ENCODE measurements around the gene PTPN23. TPM values are rescaled to one million over a fixed set of nuclear protein-coding genes. Genes with fewer than 3 reads are reported as not detected.

The PTPN23 gene
- total and polyA plus RNA-seq, 2 of the 13 experiments (the other 11 are each of a cell fraction or from before 2014, with no cell fraction given): 2.3 to 3.7 TPM

DNA sequence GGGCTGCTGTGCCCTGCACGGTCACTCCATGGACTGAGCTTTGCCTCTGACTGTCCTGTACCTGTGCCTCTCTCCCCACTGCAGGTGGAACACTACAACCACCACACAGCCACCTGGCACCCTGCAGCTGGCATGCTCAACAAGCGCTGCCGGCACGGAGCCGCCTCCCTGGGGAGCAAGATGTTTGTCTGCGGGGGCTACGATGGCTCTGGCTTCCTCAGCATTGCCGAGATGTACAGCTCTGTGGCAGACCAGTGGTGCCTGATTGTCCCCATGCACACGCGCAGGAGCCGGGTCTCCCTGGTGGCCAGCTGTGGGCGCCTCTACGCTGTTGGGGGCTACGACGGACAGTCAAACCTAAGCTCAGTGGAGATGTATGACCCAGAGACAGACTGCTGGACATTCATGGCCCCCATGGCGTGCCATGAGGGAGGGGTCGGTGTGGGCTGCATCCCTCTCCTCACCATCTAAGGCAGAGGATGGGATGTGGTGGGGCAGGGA lies 37.3 kb upstream of the PTPN23 start:
- Histone ChIP-seq H4K20me1 (ENCODE audit: insufficient read depth, low read length) (no peaks in the 10 kb centered on the region), H3K27ac (ENCODE audit: extremely low read length, insufficient read depth, low read length) (no peak overlapping the region), H3K27me3 (ENCODE audit: control insufficient read depth in 1 of 2, insufficient read depth in 2 of 2, low read length in 2 of 2) (no peaks in the 10 kb centered on the region), H3K9me3 (ENCODE audit: low read length) (no peaks in the 10 kb centered on the region), H3K9ac (ENCODE audit: insufficient read depth, low read depth, low read length) (no peak overlapping the region), H3K4me2 (ENCODE audit: low read depth, low read length) (no peak overlapping the region), H3K36me3 (replicated peaks in 1 of 2; ENCODE audit: control insufficient read depth in 1 of 2, insufficient read depth in 2 of 2, low read length in 2 of 2) (peaks cover 7 to 19% of the 10 kb centered on the region in 2 experiments; a peak in 4 of 5 replicates), H2AFZ (ENCODE audit: low read length) (no peak overlapping the region), H3K79me2 (ENCODE audit: insufficient read depth, low read length) (no peaks in the 10 kb centered on the region), H3K4me3 (replicated peaks in 1 of 3; ENCODE audit: insufficient read depth in 1 of 3, low read depth in 2 of 3, low read length in 3 of 3) (no peak overlapping the region), H3K4me1 (ENCODE audit: insufficient read depth, low read length) (peaks cover 18% of the 10 kb centered on the region)
- FAIRE-seq: no peak
- no TSS peak for BruUV-seq (replicated peaks)
- 100% methylated on average over 3 of the region's 17 CpGs for WGBS (ENCODE audit: low lambda C conversion rate)
- CTCF ChIA-PET (ENCODE audit: low intra/inter-chr PET ratio, low total read pairs): no interaction called here
- TF ChIP-seq ZNF577 (CRISPR knock-in tag; IDR thresholded peaks at IDR 0.05; ENCODE audit: borderline replicate concordance, low read depth) (no peak), BRCA1 (CRISPR knock-in tag; IDR thresholded peaks at IDR 0.05) (no peak), ZNF550 (CRISPR knock-in tag; IDR thresholded peaks at IDR 0.05; ENCODE audit: borderline replicate concordance) (no peak), ZNF446 (CRISPR knock-in tag; IDR thresholded peaks at IDR 0.05) (no peak), RARA (CRISPR knock-in tag; IDR thresholded peaks at IDR 0.05) (no peak), TEAD3 (CRISPR knock-in tag; optimal IDR thresholded peaks at IDR 0.05; ENCODE audit: borderline replicate concordance) (no peak), SAP130 (CRISPR knock-in tag; IDR thresholded peaks at IDR 0.05; ENCODE audit: low read depth) (no peak), ZFYVE20 (CRISPR knock-in tag; IDR thresholded peaks at IDR 0.05; ENCODE audit: borderline replicate concordance, low read depth) (no peak), MIER3 (CRISPR knock-in tag; IDR thresholded peaks at IDR 0.05; ENCODE audit: borderline replicate concordance) (no peak), NR2F2 (IDR thresholded peaks at IDR 0.05; ENCODE audit: borderline replicate concordance, low read depth) (no peak), EHMT2 (IDR thresholded peaks at IDR 0.05; ENCODE audit: borderline replicate concordance, low read depth, low read length) (no peak), CBX1 (IDR thresholded peaks at IDR 0.05; ENCODE audit: low read depth) (no peak), GATAD2A (CRISPR knock-in tag; IDR thresholded peaks at IDR 0.05) (no peak), FOXP1 (IDR thresholded peaks at IDR 0.05) (no peak), FOXP1 (CRISPR knock-in tag; IDR thresholded peaks at IDR 0.05) (no peak), HNRNPK (IDR thresholded peaks at IDR 0.05; ENCODE audit: low read depth, low read length, poor library complexity, severe bottlenecking) (no peak), ZBTB1 (CRISPR knock-in tag; IDR thresholded peaks at IDR 0.05; ENCODE audit: borderline replicate concordance) (no peak)
- TF ChIP-seq, protein P1, sequence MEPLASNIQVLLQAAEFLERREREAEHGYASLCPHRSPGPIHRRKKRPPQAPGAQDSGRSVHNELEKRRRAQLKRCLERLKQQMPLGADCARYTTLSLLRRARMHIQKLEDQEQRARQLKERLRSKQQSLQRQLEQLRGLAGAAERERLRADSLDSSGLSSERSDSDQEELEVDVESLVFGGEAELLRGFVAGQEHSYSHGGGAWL (CRISPR knock-in tag; IDR thresholded peaks at IDR 0.05): no peak
- TF ChIP-seq, protein P2, sequence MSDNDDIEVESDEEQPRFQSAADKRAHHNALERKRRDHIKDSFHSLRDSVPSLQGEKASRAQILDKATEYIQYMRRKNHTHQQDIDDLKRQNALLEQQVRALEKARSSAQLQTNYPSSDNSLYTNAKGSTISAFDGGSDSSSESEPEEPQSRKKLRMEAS (IDR thresholded peaks at IDR 0.05): no peak
- TF ChIP-seq, protein P3, sequence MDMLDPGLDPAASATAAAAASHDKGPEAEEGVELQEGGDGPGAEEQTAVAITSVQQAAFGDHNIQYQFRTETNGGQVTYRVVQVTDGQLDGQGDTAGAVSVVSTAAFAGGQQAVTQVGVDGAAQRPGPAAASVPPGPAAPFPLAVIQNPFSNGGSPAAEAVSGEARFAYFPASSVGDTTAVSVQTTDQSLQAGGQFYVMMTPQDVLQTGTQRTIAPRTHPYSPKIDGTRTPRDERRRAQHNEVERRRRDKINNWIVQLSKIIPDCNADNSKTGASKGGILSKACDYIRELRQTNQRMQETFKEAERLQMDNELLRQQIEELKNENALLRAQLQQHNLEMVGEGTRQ (IDR thresholded peaks at IDR 0.05; ENCODE audit: low read depth, low read length): no peak
- TF ChIP-seq, protein P3 (CRISPR knock-in tag; IDR thresholded peaks at IDR 0.05; ENCODE audit: borderline replicate concordance): no peak
- intact Hi-C loops (cut with micrococcal nuclease; ENCODE audit: unreplicated experiment): no loop called here
- in situ Hi-C loops (cut with HindIII; ENCODE audit: extremely low pct_ligation_motif_present, low pct_unique_long_range_greater_than_20kb): no loop called here
- POLR2A ChIA-PET: no interaction called here
- no peak for ATAC-seq
- no peak for DNase-seq (ENCODE audit: low spot score)

Data from HepG2 (cell line).